ENCODE measurements around the gene ZBP1.

The ZBP1 gene

DNA sequence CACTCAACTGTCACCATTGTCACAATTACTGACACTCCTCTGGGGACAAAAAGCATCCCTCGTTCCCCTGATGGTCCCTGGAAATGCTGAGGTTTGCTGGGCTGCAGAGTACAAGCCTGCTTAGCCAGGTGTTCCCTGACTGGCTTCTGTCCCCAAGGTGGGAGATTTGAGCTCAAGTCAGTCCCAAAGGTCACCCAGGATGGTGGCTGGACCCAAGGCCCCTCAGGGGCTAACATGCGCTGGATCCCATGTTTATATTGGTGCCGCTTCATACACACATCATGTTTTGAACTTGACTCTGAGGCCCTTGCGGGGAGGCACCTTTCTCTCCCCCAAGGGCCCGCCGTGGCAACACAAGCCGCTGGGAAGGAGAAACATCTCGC, 45.4 kb upstream of the ZBP1 start:
- H3K27me3 ChIP-seq (replicated peaks; ENCODE audit: insufficient read depth, low read length): no peaks in the 10 kb centered on the region
- no peaks in the 10 kb centered on the region for H3K9me2 ChIP-seq (replicated peaks; ENCODE audit: insufficient read depth, low read length)
- H4K20me1 ChIP-seq (ENCODE audit: insufficient read depth, low read length): no peaks in the 10 kb centered on the region
- H3K9me3 ChIP-seq (replicated peaks; ENCODE audit: insufficient read depth, low read length): no peaks in the 10 kb centered on the region
- no peaks in the 10 kb centered on the region for H3K36me3 ChIP-seq (replicated peaks; ENCODE audit: insufficient read depth, low read length)
- no peak for TF ChIP-seq EZH2phosphoT487 (IDR thresholded peaks at IDR 0.05; ENCODE audit: low read length)
- no peak for TF ChIP-seq EZH2 (optimal IDR thresholded peaks at IDR 0.05; ENCODE audit: low read depth, low read length)
- TF ChIP-seq, protein P1, sequence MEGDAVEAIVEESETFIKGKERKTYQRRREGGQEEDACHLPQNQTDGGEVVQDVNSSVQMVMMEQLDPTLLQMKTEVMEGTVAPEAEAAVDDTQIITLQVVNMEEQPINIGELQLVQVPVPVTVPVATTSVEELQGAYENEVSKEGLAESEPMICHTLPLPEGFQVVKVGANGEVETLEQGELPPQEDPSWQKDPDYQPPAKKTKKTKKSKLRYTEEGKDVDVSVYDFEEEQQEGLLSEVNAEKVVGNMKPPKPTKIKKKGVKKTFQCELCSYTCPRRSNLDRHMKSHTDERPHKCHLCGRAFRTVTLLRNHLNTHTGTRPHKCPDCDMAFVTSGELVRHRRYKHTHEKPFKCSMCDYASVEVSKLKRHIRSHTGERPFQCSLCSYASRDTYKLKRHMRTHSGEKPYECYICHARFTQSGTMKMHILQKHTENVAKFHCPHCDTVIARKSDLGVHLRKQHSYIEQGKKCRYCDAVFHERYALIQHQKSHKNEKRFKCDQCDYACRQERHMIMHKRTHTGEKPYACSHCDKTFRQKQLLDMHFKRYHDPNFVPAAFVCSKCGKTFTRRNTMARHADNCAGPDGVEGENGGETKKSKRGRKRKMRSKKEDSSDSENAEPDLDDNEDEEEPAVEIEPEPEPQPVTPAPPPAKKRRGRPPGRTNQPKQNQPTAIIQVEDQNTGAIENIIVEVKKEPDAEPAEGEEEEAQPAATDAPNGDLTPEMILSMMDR (IDR thresholded peaks at IDR 0.05; ENCODE audit: low read length): no peak
- no peak overlapping the region for H3K9ac ChIP-seq (ENCODE audit: low read length)
- H3K4me2 ChIP-seq (ENCODE audit: low read depth, low read length): no peak overlapping the region
- no peaks in the 10 kb centered on the region for H3K79me2 ChIP-seq (ENCODE audit: low read length)
- H3F3A ChIP-seq (ENCODE audit: insufficient read depth, low read length): peaks cover 12% of the 10 kb centered on the region; the same call in 1 of the 2 replicates
- H3K4me3 ChIP-seq (ENCODE audit: low read length): no peak overlapping the region
- DNase-seq: no peak
- H3K4me1 ChIP-seq (ENCODE audit: low read length): peaks cover 11% of the 10 kb centered on the region
- no peak overlapping the region for H3K27ac ChIP-seq (ENCODE audit: low read length)
- H2AFZ ChIP-seq (ENCODE audit: low read length): no peak overlapping the region

- H3K9me2 ChIP-seq (replicated peaks; ENCODE audit: insufficient read depth, low read length): no peaks in the 10 kb centered on the region
- H4K20me1 ChIP-seq (ENCODE audit: insufficient read depth, low read length): no peaks in the 10 kb centered on the region
- no peaks in the 10 kb centered on the region for H3K9me3 ChIP-seq (replicated peaks; ENCODE audit: insufficient read depth, low read length)
- H3K27me3 ChIP-seq (replicated peaks; ENCODE audit: insufficient read depth, low read length): no peaks in the 10 kb centered on the region
- H3K4me2 ChIP-seq (ENCODE audit: low read depth, low read length): no peak overlapping the region
- no peak overlapping the region for H3K27ac ChIP-seq (ENCODE audit: low read length)
- no peaks in the 10 kb centered on the region for H3K79me2 ChIP-seq (ENCODE audit: low read length)
- TF ChIP-seq, protein P1 (IDR thresholded peaks at IDR 0.05; ENCODE audit: low read length): no peak
- TF ChIP-seq EZH2phosphoT487 (IDR thresholded peaks at IDR 0.05; ENCODE audit: low read length) (no peak), EZH2 (optimal IDR thresholded peaks at IDR 0.05; ENCODE audit: low read depth, low read length) (no peak)
- H3K4me3 ChIP-seq (ENCODE audit: low read length): no peak overlapping the region
- no peaks in the 10 kb centered on the region for H3K36me3 ChIP-seq (replicated peaks; ENCODE audit: insufficient read depth, low read length)
- peaks cover 12% of the 10 kb centered on the region; the same call in 1 of the 2 replicates for H3F3A ChIP-seq (ENCODE audit: insufficient read depth, low read length)
- H2AFZ ChIP-seq (ENCODE audit: low read length): no peak overlapping the region
- no peak overlapping the region for H3K9ac ChIP-seq (ENCODE audit: low read length)
- DNase-seq: no peak
- peaks cover 11% of the 10 kb centered on the region for H3K4me1 ChIP-seq (ENCODE audit: low read length)
These were observed 44.8 kb upstream of the ZBP1 start for GRCh38 chr20:57664924-57665588.

DNA sequence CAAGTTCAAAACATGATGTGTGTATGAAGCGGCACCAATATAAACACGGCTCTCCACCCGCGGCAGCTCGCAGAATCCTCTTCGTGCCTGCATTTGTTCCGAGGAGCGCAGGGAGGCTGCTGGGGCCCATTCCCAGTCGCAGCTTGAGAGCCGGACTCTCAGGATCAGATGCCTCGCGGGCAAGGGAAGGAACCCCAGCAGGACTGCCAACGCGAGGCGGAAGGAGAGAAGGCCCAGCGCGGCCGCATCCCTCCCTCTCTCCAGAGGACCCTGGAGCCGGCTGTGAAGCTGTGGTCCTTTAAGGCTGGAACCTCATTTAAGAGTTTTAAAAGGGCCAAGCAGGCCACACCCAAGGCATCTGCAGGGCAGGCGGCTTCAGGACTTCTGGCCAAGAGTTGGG, 44.2 kb upstream of the ZBP1 start:
- H3K4me1 ChIP-seq (ENCODE audit: low read length): peaks cover 11% of the 10 kb centered on the region
- H2AFZ ChIP-seq (ENCODE audit: low read length): no peak overlapping the region
- no peaks in the 10 kb centered on the region for H3K9me2 ChIP-seq (replicated peaks; ENCODE audit: insufficient read depth, low read length)
- no peaks in the 10 kb centered on the region for H3K79me2 ChIP-seq (ENCODE audit: low read length)
- H3K27ac ChIP-seq (ENCODE audit: low read length): no peak overlapping the region
- no peaks in the 10 kb centered on the region for H4K20me1 ChIP-seq (ENCODE audit: insufficient read depth, low read length)
- TF ChIP-seq EZH2phosphoT487 (IDR thresholded peaks at IDR 0.05; ENCODE audit: low read length) (no peak), EZH2 (optimal IDR thresholded peaks at IDR 0.05; ENCODE audit: low read depth, low read length) (no peak)
- TF ChIP-seq, protein P1 (IDR thresholded peaks at IDR 0.05; ENCODE audit: low read length): no peak
- no peaks in the 10 kb centered on the region for H3K27me3 ChIP-seq (replicated peaks; ENCODE audit: insufficient read depth, low read length)
- no peak overlapping the region for H3K4me2 ChIP-seq (ENCODE audit: low read depth, low read length)
- no peak for DNase-seq
- H3K4me3 ChIP-seq (ENCODE audit: low read length): no peak overlapping the region
- H3K9me3 ChIP-seq (replicated peaks; ENCODE audit: insufficient read depth, low read length): no peaks in the 10 kb centered on the region
- H3K9ac ChIP-seq (ENCODE audit: low read length): no peak overlapping the region
- peaks cover 12% of the 10 kb centered on the region; the same call in 1 of the 2 replicates for H3F3A ChIP-seq (ENCODE audit: insufficient read depth, low read length)
- H3K36me3 ChIP-seq (replicated peaks; ENCODE audit: insufficient read depth, low read length): no peaks in the 10 kb centered on the region
